Activated T-cell treated with anti-CD3 and anti-CD28 coated beads, Interleukin-2, amount 50 U/mL, for 24 hours (primary cell): Measurements from ENCODE around the gene AMBP.
A peak's percentile ranks its signal among the peaks of the same experiment; 100 is the strongest.
"Not testable (repeated sequence)": the region's sequence is repeated elsewhere in the genome, so short reads cannot be mapped to it uniquely, and the experiment has no call there.

ENCODE experiments used
- DNase-seq: peaks from one replicate; pipeline ENCODE4 v3.0.0-alpha.2; 2020
- H3K27ac Mint-ChIP-seq: 2 replicates; pipeline ENCODE4 v1.8.0; 2020; ENCODE audit warnings: mild to moderate bottlenecking, mixed read lengths
- H3K27me3 Mint-ChIP-seq: 2 replicates; pipeline ENCODE4 v1.8.0; 2020; ENCODE audit warnings: mixed read lengths
- H3K36me3 Mint-ChIP-seq: 2 replicates; pipeline ENCODE4 v1.8.0; 2020; ENCODE audit warnings: low read depth, mixed read lengths
- H3K4me1 Mint-ChIP-seq: 2 replicates; pipeline ENCODE4 v1.8.0; 2020; ENCODE audit warnings: low read depth, mixed read lengths
- H3K4me3 Mint-ChIP-seq: 2 replicates; pipeline ENCODE4 v1.8.0; 2020; ENCODE audit warnings: mild to moderate bottlenecking, moderate library complexity, mixed read lengths
- H3K9me3 Mint-ChIP-seq: 2 replicates; pipeline ENCODE4 v1.8.0; 2020; ENCODE audit warnings: mixed read lengths

AMBP gene

DNA sequence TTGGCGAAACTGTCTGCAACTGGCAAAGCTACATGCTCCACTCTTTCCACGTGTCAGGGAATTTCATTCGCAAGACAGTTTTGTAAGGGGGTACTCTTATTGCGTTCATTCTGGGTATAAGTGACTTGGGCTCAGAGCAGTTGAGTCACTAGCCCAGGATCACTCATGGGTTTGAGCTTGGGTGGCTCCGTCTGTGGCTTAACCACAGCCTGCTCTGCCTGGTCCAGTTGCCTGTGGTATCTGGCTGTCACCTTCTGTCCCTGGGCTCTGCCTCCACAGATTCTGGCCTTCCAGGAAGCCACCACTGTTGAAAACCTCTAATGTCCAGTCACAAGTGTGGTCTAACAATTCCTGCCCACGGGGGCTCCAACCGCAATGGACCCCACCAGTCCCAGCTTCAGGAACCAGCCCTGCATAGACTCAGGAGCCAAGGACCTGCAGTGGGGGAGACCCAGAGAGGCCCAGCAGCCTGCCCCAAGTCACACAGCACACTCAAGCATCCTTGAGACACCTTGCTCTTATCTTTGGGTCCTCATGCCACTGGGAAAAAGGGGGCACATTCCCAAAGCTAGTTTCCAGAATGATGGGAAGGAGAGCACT, 10.6 kb upstream of the AMBP start:
- H3K4me3 Mint-ChIP-seq: no peak overlapping the region

DNA sequence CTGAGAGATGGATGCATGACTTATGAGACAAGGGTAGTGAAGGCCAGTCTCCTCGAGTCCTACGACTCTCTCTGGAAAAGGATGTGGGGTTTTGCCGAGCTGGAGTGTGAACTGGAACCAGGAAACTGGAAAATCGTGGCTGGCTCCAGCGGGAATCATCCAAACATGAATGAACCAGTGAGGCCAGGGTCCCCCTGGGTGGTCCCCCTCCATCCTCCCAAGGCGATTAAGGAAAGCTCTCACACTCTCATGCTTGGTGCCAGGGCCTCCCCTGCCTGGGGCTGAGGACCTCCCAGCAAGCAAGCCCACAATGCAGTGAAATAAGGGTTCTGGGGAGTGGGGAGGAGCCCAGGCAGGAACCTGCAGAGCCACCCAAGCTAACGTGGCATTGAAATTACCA, 9.6 kb upstream of the AMBP start:
- H3K27me3 Mint-ChIP-seq: no peaks in the 10 kb centered on the region

More for the DNA sequence above, 10.6 kb upstream of the AMBP start:
- no peaks in the 10 kb centered on the region for H3K9me3 Mint-ChIP-seq
- no peak overlapping the region for H3K27ac Mint-ChIP-seq
- H3K4me1 Mint-ChIP-seq: no peaks in the 10 kb centered on the region
- no peaks in the 10 kb centered on the region for H3K36me3 Mint-ChIP-seq
- no peak for DNase-seq
- peaks cover 7% of the 10 kb centered on the region for H3K27me3 Mint-ChIP-seq

GRCh38 chr9:114086607-114087006, 8.5 kb upstream of the AMBP start:
- Mint-ChIP-seq H3K9me3 (no peaks in the 10 kb centered on the region), H3K36me3 (no peaks in the 10 kb centered on the region), H3K4me1 (peaks cover 2% of the 10 kb centered on the region), H3K4me3 (no peak overlapping the region), H3K27me3 (no peaks in the 10 kb centered on the region), H3K27ac (no peak overlapping the region)
- no peak for DNase-seq

More for the DNA sequence above, 9.6 kb upstream of the AMBP start:
- H3K36me3 Mint-ChIP-seq: no peaks in the 10 kb centered on the region
- no peaks in the 10 kb centered on the region for H3K9me3 Mint-ChIP-seq
- DNase-seq: no peak
- peaks cover under 1% of the 10 kb centered on the region for H3K4me1 Mint-ChIP-seq
- H3K27ac Mint-ChIP-seq: no peak overlapping the region
- no peak overlapping the region for H3K4me3 Mint-ChIP-seq

DNA sequence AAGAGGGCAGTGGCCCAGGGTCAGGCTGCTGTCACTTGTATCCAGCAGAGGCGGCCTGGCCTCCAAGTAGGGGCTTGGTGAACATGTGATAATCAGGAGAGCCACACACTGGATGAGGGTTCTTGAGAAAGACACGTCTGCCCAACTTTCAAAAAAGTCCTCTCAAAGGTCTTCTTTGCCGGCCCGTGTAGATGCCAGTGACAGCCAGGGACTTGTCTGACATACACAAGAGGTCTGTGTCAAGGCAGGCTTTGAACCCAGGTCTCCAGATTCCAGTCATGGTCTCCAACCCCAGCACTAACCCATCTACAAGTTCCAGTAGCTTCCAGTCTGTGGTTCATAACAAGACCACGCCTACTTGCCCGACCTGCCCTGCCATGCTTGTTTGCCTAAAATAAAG, 7.9 kb upstream of the AMBP start:
- no peak for DNase-seq
- Mint-ChIP-seq H3K9me3 (no peaks in the 10 kb centered on the region), H3K36me3 (no peaks in the 10 kb centered on the region), H3K27me3 (no peaks in the 10 kb centered on the region), H3K27ac (no peak overlapping the region), H3K4me1 (peaks cover 2% of the 10 kb centered on the region), H3K4me3 (no peak overlapping the region)

- H3K4me1 Mint-ChIP-seq: peaks cover 2% of the 10 kb centered on the region
- DNase-seq: no peak
These were observed 7.3 kb upstream of the AMBP start for GRCh38 chr9:114085387-114085789.

GRCh38 chr9:114084282-114085073, 6.4 kb upstream of the AMBP start:
- H3K27ac Mint-ChIP-seq: no peak overlapping the region
- peaks cover 2% of the 10 kb centered on the region for H3K4me1 Mint-ChIP-seq
- no peak for DNase-seq
- H3K27me3 Mint-ChIP-seq: no peaks in the 10 kb centered on the region
- H3K9me3 Mint-ChIP-seq: no peaks in the 10 kb centered on the region
- H3K4me3 Mint-ChIP-seq: no peak overlapping the region
- no peaks in the 10 kb centered on the region for H3K36me3 Mint-ChIP-seq

More at GRCh38 chr9:114085387-114085789, 7.3 kb upstream of the AMBP start:
- Mint-ChIP-seq H3K36me3 (no peaks in the 10 kb centered on the region), H3K4me3 (no peak overlapping the region), H3K9me3 (no peaks in the 10 kb centered on the region), H3K27ac (no peak overlapping the region), H3K27me3 (no peaks in the 10 kb centered on the region)

DNA sequence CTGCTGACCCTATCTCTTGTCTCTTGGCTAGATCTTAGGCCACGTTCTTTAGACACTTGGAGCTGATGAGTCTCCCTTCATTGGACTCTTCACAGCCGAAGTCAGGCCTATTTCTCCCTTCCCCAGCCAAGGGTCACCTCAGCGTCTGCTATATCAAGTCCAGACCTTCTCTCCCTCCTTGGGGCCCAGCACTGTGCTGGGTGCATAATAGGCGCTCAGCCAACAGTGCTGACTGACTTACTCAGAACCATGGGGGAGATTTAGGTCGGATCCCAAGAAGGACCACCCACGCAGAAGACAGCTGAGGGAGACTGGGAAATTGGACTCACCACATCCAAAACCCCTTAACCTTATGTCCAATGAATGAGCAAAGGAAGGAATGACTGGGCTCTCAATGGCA, 5.6 kb upstream of the AMBP start:
- DNase-seq: no peak
- Mint-ChIP-seq H3K27me3 (no peaks in the 10 kb centered on the region), H3K4me1 (peaks cover 2% of the 10 kb centered on the region), H3K4me3 (no peak overlapping the region), H3K36me3 (no peaks in the 10 kb centered on the region), H3K9me3 (no peaks in the 10 kb centered on the region), H3K27ac (no peak overlapping the region)

DNA sequence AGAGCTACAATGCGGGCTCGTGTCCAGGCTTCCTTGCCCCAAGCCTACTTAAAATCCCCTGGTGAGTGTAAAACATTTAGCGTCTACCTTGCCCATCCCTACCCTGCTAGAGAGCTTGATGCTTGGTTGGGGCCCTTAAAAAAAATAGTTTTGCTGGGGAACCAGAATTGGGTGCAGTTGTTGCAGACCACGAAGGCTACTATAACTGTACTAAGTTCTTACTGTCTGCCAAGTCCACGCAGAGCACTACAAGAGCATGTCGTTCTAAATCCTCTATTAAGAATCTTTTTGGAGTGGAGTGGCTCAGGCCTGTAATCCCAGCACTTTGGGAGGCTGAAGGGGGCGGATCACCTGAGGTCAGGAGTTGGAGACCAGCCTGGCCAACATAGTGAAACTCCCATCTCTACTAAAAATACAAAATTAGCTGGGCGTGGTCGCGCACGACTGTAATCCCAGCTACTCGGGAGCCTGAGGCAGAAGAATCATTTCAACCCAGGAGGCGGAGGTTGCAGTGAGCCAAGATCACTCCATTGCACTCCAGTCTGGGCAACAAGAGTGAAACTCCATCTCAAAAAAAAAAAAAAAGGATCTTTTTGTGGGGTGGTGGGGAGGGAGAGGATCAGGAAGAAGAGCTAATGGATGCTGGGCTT, 4.8 kb upstream of the AMBP start:
- not testable (repeated sequence) for H3K27ac Mint-ChIP-seq, H3K9me3 Mint-ChIP-seq, H3K36me3 Mint-ChIP-seq, H3K4me3 Mint-ChIP-seq, DNase-seq, H3K27me3 Mint-ChIP-seq, H3K4me1 Mint-ChIP-seq

DNA sequence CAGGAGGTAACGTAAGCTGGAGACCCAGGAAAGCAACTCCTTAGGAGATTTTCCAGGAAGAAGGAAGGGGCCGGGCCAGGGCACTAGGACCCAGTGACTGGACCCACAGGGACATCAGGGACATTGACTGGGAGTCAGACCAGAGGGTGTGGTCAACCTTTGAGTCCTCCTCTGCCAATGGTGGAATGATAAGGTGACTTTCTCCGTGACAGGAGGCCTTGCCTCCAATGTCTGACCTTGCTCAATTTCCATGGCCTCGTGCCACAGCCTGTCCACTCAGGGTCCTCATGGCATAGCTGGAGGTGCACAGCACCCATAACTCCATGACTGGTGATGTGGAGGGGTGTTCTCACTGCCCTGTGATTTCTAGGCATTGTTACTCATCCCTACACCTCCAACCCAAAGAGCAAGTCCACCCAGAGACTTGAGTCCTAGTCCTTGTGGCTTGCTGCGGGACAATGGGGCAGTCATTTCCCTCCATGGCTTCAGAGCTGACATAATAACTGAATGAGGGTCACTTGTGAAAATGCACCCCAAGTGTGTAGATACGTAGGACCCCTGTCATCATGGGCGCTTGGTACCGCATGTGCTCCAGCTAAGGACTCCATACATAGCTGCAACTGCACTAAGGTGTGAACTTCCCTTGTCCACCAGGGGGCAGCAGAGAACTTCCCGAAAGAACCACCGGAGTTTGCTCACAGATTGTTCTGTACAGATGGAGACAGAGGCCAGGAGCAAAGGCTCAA, 4.1 kb upstream of the AMBP start:
- Mint-ChIP-seq H3K9me3 (no peaks in the 10 kb centered on the region), H3K4me1 (peaks cover 2% of the 10 kb centered on the region), H3K36me3 (no peaks in the 10 kb centered on the region), H3K27me3 (no peaks in the 10 kb centered on the region), H3K27ac (no peak overlapping the region), H3K4me3 (no peak overlapping the region)
- peak; percentile 81 for DNase-seq

DNA sequence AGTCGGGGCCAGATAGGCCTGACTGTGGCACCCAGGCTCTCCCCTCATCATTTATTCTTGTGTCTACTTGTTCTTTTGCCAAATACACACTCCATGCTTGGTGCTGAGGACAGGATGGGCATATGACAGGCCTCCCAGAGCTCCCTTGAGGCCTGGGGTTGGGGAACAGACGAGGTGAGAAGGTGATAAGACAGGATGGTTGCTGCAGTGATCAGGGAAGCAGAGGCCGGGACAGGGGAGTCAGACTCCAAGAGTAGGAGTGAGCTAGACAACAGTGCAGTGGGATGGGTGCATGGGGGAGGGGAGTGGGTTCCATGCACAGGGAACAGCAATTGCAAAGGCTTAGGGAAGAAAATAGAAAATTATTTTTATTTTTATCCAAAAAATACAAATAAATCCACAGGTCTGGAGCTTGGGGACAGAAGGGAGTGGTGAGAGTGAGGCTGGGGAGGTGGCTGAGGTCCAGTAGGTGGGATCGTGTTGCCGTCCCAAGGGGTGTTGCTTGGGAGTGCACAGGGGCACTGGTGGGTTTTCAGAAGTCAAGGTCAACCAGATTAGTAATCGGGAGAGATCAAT, 3.4 kb upstream of the AMBP start:
- Mint-ChIP-seq H3K9me3 (no peaks in the 10 kb centered on the region), H3K4me1 (peaks cover 2% of the 10 kb centered on the region), H3K4me3 (no peak overlapping the region), H3K36me3 (no peaks in the 10 kb centered on the region), H3K27ac (no peak overlapping the region), H3K27me3 (peaks cover under 1% of the 10 kb centered on the region)
- DNase-seq: no peak

DNA sequence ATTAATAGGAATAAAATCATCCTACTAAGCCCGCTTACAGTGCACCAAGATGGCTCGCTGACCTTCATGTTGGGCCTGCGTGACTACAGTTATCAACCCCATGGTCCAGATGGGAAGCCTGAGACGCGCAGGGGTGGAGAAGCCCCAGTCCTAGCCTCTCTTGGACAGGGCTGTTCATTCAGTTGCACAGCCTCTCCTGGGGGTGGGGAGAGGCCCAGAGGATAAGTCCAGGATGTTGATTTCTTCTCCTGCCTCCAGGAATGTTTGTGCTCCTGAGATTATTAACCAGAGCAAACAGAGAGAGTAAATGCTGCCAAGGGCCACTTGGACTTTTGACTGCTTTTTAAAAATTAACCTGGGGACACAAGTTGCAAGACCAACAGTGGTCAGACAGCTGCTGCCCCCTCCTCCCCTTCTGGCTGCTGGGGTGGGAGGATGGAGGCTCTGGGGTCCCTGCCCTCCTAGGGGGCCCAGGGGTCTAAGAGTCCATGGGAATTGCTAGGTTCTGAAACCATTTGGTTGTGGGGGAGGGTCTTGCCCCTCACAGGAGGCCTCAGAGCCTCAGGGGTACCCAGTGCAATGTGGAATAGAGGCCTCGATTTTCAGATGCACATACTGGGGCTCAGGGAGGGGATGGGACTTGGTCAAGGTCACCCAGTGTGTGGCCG, 2.8 kb upstream of the AMBP start:
- H3K36me3 Mint-ChIP-seq: no peaks in the 10 kb centered on the region
- no peak overlapping the region for H3K27ac Mint-ChIP-seq
- H3K4me3 Mint-ChIP-seq: no peak overlapping the region
- peaks cover 2% of the 10 kb centered on the region for H3K4me1 Mint-ChIP-seq
- H3K9me3 Mint-ChIP-seq: no peaks in the 10 kb centered on the region
- DNase-seq: no peak
- H3K27me3 Mint-ChIP-seq: peaks cover 2% of the 10 kb centered on the region

DNA sequence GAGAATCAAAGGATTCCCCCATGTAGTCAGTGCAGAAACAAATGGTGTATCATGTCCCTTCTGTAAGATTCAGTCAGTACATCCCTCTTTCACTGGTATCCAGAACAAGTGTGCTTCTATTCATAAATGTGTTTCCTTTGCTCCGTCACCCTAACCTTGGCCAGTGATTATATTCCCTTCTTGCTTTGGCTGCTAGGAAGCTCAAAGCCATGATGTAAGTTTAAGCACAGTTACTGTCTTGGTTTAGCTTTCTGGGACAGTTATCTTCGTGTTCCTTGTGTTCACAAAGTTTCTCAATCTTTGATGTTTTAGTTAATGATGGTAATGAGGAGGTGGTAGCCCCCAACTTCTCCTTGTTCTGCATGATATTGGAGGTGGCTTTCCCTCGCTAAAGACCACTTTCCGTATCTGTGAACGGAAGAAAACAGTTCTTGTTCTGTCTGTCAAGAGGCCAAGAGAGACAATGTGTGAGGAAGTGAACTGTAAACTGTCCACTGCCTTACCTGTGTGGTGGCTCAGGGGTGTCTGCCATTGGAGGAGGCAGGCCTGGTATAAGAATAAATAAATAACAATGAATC, 2.2 kb upstream of the AMBP start:
- Mint-ChIP-seq H3K27ac (no peak overlapping the region), H3K4me3 (no peak overlapping the region), H3K4me1 (peaks cover 2% of the 10 kb centered on the region), H3K27me3 (peaks cover 2% of the 10 kb centered on the region), H3K36me3 (no peaks in the 10 kb centered on the region), H3K9me3 (no peaks in the 10 kb centered on the region)
- DNase-seq: no peak

DNA sequence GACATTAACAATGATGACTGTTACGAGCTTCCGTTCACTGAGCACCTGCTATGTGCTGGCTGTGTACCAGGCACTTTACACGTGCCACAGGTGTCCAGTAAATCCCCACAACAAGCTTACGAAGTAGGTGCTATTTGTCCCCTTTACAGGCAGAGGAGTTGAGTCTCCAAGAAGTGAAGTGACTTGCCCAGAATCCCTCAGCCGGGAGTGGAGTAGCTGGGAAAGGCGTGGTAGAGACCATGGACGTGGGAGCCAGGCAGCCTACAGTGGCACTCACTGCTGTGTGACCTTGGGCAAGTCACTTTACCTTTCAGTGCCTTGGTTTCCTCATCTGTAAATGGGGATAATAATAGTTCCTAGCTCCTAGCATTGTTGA, 669 bp upstream of the AMBP start:
- no peak overlapping the region for H3K4me3 Mint-ChIP-seq
- DNase-seq: no peak
- no peaks in the 10 kb centered on the region for H3K9me3 Mint-ChIP-seq
- H3K27ac Mint-ChIP-seq: no peak overlapping the region
- peaks cover 2% of the 10 kb centered on the region for H3K27me3 Mint-ChIP-seq
- H3K36me3 Mint-ChIP-seq: no peaks in the 10 kb centered on the region
- peaks cover 2% of the 10 kb centered on the region for H3K4me1 Mint-ChIP-seq
